Measurements from ENCODE around the gene CARM1. TPM values are rescaled to one million over a fixed set of nuclear protein-coding genes. Genes with fewer than 3 reads are reported as not detected.

The CARM1 gene
- total RNA-seq, 1 donor from 2014 or later, result 9.2 TPM

DNA sequence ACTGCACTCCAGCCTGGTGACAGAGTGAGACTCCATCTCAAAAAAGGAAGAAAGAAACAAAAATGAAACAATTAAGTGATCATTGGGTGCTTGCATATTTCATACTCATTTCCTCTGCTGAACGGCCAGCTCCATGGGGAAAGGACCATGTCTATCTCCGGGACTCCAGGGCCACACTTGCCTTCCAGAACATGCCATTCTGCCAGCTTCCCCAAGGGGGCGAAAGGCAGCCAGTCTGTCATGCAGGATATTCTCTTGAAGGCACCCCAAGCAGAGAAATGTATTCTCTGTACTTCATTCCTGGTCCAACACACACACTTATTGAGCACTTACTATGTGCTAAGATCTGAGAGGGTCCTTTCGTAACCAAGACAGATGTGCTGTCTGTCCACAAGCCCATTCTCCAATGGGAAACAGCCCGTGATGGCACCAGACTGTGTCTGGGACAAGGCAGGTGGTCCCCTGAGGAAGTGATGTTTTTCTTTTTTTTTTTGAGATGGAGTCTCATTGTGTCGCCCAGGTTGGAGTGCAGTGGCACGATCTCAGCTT lies 10.2 kb upstream of the CARM1 start:
- no peak for FAIRE-seq
- TF ChIP-seq, protein P1, sequence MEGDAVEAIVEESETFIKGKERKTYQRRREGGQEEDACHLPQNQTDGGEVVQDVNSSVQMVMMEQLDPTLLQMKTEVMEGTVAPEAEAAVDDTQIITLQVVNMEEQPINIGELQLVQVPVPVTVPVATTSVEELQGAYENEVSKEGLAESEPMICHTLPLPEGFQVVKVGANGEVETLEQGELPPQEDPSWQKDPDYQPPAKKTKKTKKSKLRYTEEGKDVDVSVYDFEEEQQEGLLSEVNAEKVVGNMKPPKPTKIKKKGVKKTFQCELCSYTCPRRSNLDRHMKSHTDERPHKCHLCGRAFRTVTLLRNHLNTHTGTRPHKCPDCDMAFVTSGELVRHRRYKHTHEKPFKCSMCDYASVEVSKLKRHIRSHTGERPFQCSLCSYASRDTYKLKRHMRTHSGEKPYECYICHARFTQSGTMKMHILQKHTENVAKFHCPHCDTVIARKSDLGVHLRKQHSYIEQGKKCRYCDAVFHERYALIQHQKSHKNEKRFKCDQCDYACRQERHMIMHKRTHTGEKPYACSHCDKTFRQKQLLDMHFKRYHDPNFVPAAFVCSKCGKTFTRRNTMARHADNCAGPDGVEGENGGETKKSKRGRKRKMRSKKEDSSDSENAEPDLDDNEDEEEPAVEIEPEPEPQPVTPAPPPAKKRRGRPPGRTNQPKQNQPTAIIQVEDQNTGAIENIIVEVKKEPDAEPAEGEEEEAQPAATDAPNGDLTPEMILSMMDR (IDR thresholded peaks at IDR 0.05; ENCODE audit: insufficient read depth, low read length, severe bottlenecking), result peak; percentile 53

DNA sequence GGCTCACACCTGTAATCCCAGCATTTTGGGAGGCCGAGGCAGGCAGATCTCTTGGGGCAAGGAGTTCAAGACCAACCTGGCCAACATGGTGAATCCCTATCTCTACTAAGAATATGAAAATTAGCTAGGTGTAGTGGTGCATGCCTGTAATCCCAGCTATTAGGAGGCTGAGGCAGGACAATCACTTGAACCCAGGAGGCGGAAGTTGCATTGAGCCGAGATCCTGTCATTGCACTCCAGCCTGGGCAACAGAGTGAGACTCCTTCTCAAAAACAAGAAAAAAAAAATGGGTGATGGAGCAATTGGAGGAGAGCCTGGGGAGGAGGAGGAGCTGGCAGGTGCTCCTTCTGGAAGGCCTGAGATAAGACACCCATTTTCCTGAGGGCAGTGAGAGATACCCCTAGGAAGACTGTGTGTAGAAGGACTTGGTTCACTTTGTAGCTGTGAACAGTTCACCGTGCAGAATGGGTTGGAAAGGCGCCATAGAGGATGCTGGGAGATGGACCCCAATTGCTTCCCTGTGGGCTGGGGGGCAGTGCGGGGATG lies 8.7 kb upstream of the CARM1 start:
- DNase-seq (ENCODE audit: low read depth), result no peak
- no peak overlapping the region for H3K4me3 ChIP-seq (ENCODE audit: low read depth, low read length)
- no peaks in the 10 kb centered on the region for H3K36me3 ChIP-seq (ENCODE audit: control insufficient read depth, insufficient read depth, low read length)
- FAIRE-seq, result no peak
- H3K27me3 ChIP-seq (ENCODE audit: control insufficient read depth, insufficient read depth, low read length), result no peaks in the 10 kb centered on the region
- TF ChIP-seq, protein P1 (IDR thresholded peaks at IDR 0.05; ENCODE audit: insufficient read depth, low read length, severe bottlenecking), result no peak

More for the DNA sequence above, 10.2 kb upstream of the CARM1 start:
- no peaks in the 10 kb centered on the region for H3K36me3 ChIP-seq (ENCODE audit: control insufficient read depth, insufficient read depth, low read length)
- no peaks in the 10 kb centered on the region for H3K27me3 ChIP-seq (ENCODE audit: control insufficient read depth, insufficient read depth, low read length)
- DNase-seq (ENCODE audit: low read depth), result no peak
- no peak overlapping the region for H3K4me3 ChIP-seq (ENCODE audit: low read depth, low read length)

DNA sequence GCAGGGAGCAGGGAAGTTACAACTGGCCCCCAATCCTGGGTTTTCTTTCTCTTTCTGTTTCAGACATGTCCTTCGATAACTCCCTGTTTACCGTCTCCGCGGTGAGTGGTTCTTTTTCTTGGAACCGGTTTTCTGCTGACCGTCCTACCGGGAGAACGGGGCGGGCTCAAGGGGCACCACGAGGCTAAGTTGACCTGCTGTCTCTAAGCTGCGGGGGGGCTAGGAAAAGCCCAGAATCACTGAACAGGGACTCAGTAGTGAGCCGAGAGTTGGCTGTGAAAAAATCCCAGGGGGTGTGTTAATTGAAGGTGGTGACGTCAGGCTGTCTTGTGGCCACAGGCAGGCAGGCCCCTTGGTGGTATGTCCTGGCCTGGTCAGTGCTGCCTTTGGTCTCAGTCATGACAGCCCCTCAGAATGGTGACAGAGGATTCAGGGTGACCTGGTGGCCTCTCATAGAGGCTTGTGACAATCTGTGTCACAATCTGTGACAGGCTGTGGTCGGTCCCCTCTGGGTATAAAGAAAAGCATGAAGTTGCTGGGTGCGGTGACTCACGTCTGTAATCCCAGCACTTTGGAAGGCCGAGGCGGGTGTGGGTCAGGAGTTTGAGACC lies 8.1 kb upstream of the CARM1 start:
- no peak for FAIRE-seq
- Histone ChIP-seq H3K4me3 (ENCODE audit: low read depth, low read length) (no peak overlapping the region), H3K27me3 (ENCODE audit: control insufficient read depth, insufficient read depth, low read length) (no peaks in the 10 kb centered on the region), H3K36me3 (ENCODE audit: control insufficient read depth, insufficient read depth, low read length) (no peaks in the 10 kb centered on the region)
- TF ChIP-seq, protein P1 (IDR thresholded peaks at IDR 0.05; ENCODE audit: insufficient read depth, low read length, severe bottlenecking), result no peak
- DNase-seq (ENCODE audit: low read depth), result peak; percentile 61

DNA sequence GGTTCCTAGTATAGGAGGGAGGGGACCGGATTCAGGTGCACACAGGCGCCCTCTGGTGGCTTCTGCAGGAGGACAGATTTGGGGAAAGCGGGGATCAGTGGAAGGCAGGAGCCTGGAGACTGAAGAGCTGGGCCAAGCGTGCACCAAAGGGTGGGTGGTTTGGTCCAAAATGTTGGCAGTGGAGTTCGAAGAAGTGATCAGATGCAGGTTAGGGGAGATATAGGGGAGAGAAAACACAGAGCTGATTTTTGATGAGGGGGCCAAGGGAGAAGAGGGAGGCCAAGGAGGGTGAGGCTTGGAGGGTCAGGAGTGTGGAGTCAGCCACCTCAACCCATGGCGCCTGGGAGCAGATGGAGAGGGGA lies 6.8 kb upstream of the CARM1 start:
- no peaks in the 10 kb centered on the region for H3K27me3 ChIP-seq (ENCODE audit: control insufficient read depth, insufficient read depth, low read length)
- DNase-seq (ENCODE audit: low read depth), result peak; percentile 57
- no peak for FAIRE-seq
- no peaks in the 10 kb centered on the region for H3K36me3 ChIP-seq (ENCODE audit: control insufficient read depth, insufficient read depth, low read length)
- H3K4me3 ChIP-seq (ENCODE audit: low read depth, low read length), result no peak overlapping the region
- TF ChIP-seq, protein P1 (IDR thresholded peaks at IDR 0.05; ENCODE audit: insufficient read depth, low read length, severe bottlenecking), result peak; percentile 94

DNA sequence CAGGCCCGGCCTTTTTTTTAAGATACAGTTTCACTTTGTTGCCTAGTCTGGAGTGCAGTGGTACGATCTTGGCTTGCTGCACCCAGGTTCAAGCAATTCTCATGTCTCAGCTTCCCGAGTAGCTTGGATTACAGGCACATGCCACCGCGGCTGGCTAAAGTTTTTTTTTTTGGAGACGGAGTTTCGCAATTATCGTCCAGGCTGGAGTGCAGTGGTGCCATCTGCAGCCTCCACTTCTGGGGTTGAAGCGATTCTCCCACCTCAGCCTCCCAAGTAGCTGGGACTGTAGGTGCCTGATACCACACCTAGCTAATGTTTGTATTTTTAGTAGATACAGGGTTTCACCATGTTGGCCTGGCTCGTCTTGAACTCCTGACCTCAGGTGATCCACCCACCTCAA lies 4.9 kb upstream of the CARM1 start:
- Histone ChIP-seq H3K27me3 (ENCODE audit: control insufficient read depth, insufficient read depth, low read length) (no peaks in the 10 kb centered on the region), H3K36me3 (ENCODE audit: control insufficient read depth, insufficient read depth, low read length) (no peaks in the 10 kb centered on the region), H3K4me3 (ENCODE audit: low read depth, low read length) (no peak overlapping the region)
- TF ChIP-seq, protein P1 (IDR thresholded peaks at IDR 0.05; ENCODE audit: insufficient read depth, low read length, severe bottlenecking), result no peak
- DNase-seq (ENCODE audit: low read depth) (no peak), FAIRE-seq (no peak)

Data from bronchial epithelial cell (primary cell).